Esophagus squamous epithelium (tissue), 4 donors: ENCODE measurements around the gene ARHGAP45.

Experiments used
- CTCF ChIP-seq, 6 experiments: fragments of 450-650 bp in 4 of 6; fragments of 200-600 bp in 2 of 6; sonication (generic) in 2 of 6; IDR thresholded peaks; one replicate each; pipeline ENCODE4 v1.5.1; 2016 to 2019; ENCODE audit warnings: antibody characterized with exemption in 6 of 6, mild to moderate bottlenecking in 4 of 6, moderate library complexity in 4 of 6
- POLR2A ChIP-seq, 4 donors: fragments of 450-650 bp; IDR thresholded peaks; one replicate each; pipeline ENCODE4 v1.6.1; 2017; ENCODE audit warnings: antibody characterized with exemption in 4 of 4, mild to moderate bottlenecking in 4 of 4, moderate library complexity in 3 of 4

GRCh38 chr19:1135454-1135853, 68.5 kb downstream of the ARHGAP45 start:
- TF ChIP-seq POLR2A (IDR thresholded peaks at IDR 0.05) (no peak), CTCF (IDR thresholded peaks at IDR 0.05) (no peak)
